OCI-LY1 (cell line): ENCODE data around the gene LCN6.

Experiments
- EZH2 ChIP-seq: fragments of 200-600 bp; sonication (generic), shearing (Covaris generic); IDR thresholded peaks from 2 replicates; pipeline ENCODE4 v1.8.0; 2017; ENCODE audit warnings: borderline replicate concordance, mixed run types, mild to moderate bottlenecking, antibody characterized with exemption, low read length, moderate library complexity, mixed read lengths
- TF ChIP-seq, protein P1 (sequence below): fragments of 200-600 bp; sonication (generic), shearing (Covaris generic); IDR thresholded peaks from 2 replicates; pipeline ENCODE4 v1.5.1; 2017; ENCODE audit warnings: mild to moderate bottlenecking, antibody characterized with exemption, low read length, moderate library complexity, mixed read lengths

DNA sequence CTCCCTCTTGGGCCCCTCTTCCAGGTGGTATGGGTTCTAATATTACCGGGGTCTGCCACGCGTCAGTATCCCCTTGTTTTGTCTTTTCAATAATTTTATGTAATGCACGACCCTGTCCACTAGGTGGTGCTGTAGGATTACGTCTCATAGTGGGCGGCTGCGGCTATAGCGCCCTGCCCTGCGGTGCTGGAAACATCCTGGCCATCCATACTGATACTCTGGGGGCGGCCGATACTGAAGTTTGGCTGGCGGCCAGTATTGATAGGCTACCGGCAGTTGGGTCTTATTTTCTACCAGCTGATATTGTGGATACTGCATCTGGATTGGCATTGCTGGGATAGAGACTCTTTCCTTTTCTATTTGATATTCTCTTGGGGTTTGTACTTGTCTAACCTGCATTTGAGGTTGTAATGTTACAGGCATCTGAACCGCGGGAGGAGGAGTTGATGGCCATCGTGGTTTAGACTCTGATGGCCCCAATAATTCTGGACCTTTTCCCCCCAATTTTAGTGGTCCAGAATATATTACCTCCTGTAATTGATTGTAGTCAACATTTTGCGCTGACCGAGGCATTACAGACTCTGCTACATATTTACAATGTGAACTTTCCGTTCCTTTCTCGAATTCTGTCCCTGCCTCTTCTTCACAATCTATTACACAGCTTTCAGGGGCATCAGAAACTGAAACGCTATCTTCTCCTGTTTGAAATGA, 39.5 kb upstream of the LCN6 start:
- TF ChIP-seq, protein P1, sequence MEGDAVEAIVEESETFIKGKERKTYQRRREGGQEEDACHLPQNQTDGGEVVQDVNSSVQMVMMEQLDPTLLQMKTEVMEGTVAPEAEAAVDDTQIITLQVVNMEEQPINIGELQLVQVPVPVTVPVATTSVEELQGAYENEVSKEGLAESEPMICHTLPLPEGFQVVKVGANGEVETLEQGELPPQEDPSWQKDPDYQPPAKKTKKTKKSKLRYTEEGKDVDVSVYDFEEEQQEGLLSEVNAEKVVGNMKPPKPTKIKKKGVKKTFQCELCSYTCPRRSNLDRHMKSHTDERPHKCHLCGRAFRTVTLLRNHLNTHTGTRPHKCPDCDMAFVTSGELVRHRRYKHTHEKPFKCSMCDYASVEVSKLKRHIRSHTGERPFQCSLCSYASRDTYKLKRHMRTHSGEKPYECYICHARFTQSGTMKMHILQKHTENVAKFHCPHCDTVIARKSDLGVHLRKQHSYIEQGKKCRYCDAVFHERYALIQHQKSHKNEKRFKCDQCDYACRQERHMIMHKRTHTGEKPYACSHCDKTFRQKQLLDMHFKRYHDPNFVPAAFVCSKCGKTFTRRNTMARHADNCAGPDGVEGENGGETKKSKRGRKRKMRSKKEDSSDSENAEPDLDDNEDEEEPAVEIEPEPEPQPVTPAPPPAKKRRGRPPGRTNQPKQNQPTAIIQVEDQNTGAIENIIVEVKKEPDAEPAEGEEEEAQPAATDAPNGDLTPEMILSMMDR: peak; percentile 80
- no peak for TF ChIP-seq EZH2
